Activated T-helper 1 cell treated with anti-CD3 and anti-CD28 coated beads, Interleukin-12 subunit alpha, Interleukin-12 subunit beta, Interleukin-2, Interleukin-4 antibody, amounts not matched to agents 30 ng/mL and 10 ng/mL and 1 ng/mL, durations not matched to agents 14 hours and 24 hours and 36 hours (primary cell): ENCODE results near the gene CTNNA2. TPM values are rescaled to one million over a fixed set of nuclear protein-coding genes. Genes with fewer than 3 reads are reported as not detected.

Experiments used
- DNase-seq: peaks from one replicate; pipeline ENCODE4 v3.0.0; 2021; ENCODE audit warnings: low spot score
- H3K27ac Mint-ChIP-seq: one replicate; pipeline ENCODE4 v1.8.0; 2021; ENCODE audit warnings: mild to moderate bottlenecking, mixed read lengths
- H3K27me3 Mint-ChIP-seq: one replicate; pipeline ENCODE4 v1.8.0; 2022; ENCODE audit warnings: mild to moderate bottlenecking, moderate library complexity, mixed read lengths; ENCODE audit not compliant: insufficient read depth
- H3K36me3 Mint-ChIP-seq: one replicate; pipeline ENCODE4 v1.8.0; 2021; ENCODE audit warnings: low read depth, mixed read lengths
- H3K4me1 Mint-ChIP-seq: one replicate; pipeline ENCODE4 v1.8.0; 2021; ENCODE audit warnings: low read depth, mixed read lengths
- H3K4me3 Mint-ChIP-seq: one replicate; pipeline ENCODE4 v1.8.0; 2021; ENCODE audit warnings: mild to moderate bottlenecking, moderate library complexity, mixed read lengths
- H3K9me3 Mint-ChIP-seq: one replicate; pipeline ENCODE4 v1.8.0; 2021; ENCODE audit warnings: mixed read lengths
- intact Hi-C: fragments of 100-400 bp; cut with micrococcal nuclease; formaldehyde crosslinking; loops from one replicate; pipeline ENCODE4 v1.15.1; 2024
- total RNA-seq: library from RNA; stranded (reverse); gene quantifications from 2 replicates; pipeline ENCODE4 v1.2.3, GENCODE V29; 2022

CTNNA2 gene
- total RNA-seq, 1 donor from 2014 or later: not detected

- no peak overlapping the region for H3K27ac Mint-ChIP-seq
- H3K4me3 Mint-ChIP-seq: no peak overlapping the region
- H3K4me1 Mint-ChIP-seq: no peaks in the 10 kb centered on the region
- H3K27me3 Mint-ChIP-seq: no peaks in the 10 kb centered on the region
- H3K9me3 Mint-ChIP-seq: peaks cover 5% of the 10 kb centered on the region
- H3K36me3 Mint-ChIP-seq: no peaks in the 10 kb centered on the region
- no peak for DNase-seq
- intact Hi-C loops: no loop called here
Measured at GRCh38 chr2:79729532-79729931, 216.7 kb downstream of the CTNNA2 start.

GRCh38 chr2:79734518-79734917 lies 221.7 kb downstream of the CTNNA2 start:
- Mint-ChIP-seq H3K4me1 (no peaks in the 10 kb centered on the region), H3K36me3 (no peaks in the 10 kb centered on the region), H3K27ac (no peak overlapping the region), H3K9me3 (peaks cover 10% of the 10 kb centered on the region), H3K27me3 (no peaks in the 10 kb centered on the region), H3K4me3 (no peak overlapping the region)
- DNase-seq: no peak
- intact Hi-C loops: no loop called here

DNA sequence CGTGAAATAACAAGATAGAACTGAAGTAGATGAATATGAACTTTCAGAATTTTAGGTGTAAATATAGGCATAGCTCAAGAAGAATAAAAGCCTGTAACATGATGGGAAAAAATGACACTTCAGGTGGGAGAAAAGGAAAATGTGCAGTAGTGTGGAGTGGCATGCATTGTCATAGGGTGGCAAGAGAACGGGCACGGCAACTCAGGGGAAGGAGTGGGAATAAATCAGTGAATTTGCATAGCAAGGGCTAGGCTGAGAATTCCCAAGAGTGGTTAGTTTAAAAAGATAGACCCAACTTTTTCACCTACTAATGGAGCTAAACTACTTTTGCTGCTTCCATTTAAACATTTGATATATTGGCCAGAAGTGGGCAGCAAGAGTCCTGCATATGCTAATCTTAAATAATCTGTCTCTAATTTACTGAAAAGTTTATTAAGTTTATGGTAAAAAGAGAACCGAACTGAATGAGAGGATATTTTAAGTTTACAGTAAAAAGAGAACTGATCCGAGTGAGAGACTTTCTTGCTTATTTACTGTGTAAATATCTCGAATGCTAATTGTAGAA lies 228.1 kb downstream of the CTNNA2 start:
- Mint-ChIP-seq H3K27ac (no peak overlapping the region), H3K4me1 (no peaks in the 10 kb centered on the region), H3K9me3 (peaks cover 15% of the 10 kb centered on the region), H3K36me3 (no peaks in the 10 kb centered on the region), H3K27me3 (no peaks in the 10 kb centered on the region), H3K4me3 (no peak overlapping the region)
- intact Hi-C loops: no loop called here
- no peak for DNase-seq

DNA sequence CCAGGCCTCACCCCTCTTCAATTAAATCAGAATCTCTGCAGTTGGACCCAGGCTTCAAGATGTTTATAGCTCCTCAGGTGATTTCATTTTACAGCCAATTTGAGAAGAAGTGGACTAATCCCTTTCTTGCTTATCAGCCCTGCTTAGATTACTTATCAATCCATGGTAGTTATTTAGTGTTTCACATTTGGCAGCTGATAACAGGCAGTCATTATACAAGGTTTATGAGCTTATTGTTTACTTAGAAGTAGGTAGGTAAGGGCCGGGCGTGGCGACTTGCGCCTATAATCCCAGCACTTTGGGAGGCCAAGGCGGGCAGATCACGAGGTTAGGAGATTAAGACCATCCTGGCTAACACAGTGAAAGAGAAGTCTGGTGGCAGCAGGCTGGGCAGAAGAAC lies 237.5 kb downstream of the CTNNA2 start:
- H3K9me3 Mint-ChIP-seq: no peaks in the 10 kb centered on the region
- no peaks in the 10 kb centered on the region for H3K36me3 Mint-ChIP-seq
- no peaks in the 10 kb centered on the region for H3K4me1 Mint-ChIP-seq
- no peak overlapping the region for H3K4me3 Mint-ChIP-seq
- no peak for DNase-seq
- intact Hi-C loops: no loop called here
- H3K27ac Mint-ChIP-seq: no peak overlapping the region
- H3K27me3 Mint-ChIP-seq: no peaks in the 10 kb centered on the region

DNA sequence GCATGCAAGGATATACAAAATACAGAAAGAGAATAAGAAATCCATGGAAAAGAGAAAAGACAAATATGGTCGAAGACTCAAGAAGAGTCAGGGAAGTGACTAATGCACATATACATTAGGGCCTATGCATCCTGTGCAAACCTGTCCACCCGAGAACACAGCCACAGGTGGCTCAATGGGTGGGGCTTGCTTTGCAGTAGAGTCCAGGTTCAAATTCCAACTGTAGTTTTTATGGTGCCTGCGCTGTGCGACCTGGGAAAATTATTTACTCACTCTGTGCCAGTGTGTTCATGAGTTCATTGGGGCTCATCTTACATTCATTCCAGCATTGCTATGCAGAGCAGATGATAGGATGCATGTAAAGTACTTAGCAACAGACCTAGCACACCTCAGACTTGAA lies 244.7 kb downstream of the CTNNA2 start:
- Mint-ChIP-seq H3K27me3 (no peaks in the 10 kb centered on the region), H3K4me1 (no peaks in the 10 kb centered on the region), H3K27ac (no peak overlapping the region), H3K9me3 (no peaks in the 10 kb centered on the region), H3K4me3 (no peak overlapping the region), H3K36me3 (no peaks in the 10 kb centered on the region)
- intact Hi-C loops: no loop called here
- DNase-seq: no peak

DNA sequence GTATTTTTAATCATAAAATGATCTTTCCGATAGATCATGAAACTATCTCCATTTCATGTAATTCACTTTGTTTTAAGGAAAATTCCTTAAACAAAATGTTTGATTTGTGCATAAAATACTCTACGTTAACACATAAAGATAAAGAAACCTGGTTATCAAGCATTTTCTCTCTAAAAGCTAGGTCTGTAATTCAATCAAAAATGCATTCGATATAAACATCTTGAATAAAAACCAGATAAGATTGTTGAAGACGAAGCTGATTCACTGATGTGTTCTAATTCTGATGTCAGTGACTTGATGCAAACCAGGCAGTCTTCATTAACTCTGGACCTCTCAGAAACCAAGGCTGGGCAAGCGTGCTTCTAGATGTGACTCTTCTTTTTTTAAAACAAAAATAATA lies 245.2 kb downstream of the CTNNA2 start:
- H3K27me3 Mint-ChIP-seq: no peaks in the 10 kb centered on the region
- DNase-seq: no peak
- H3K9me3 Mint-ChIP-seq: no peaks in the 10 kb centered on the region
- H3K27ac Mint-ChIP-seq: no peak overlapping the region
- no peaks in the 10 kb centered on the region for H3K36me3 Mint-ChIP-seq
- intact Hi-C loops: no loop called here
- no peaks in the 10 kb centered on the region for H3K4me1 Mint-ChIP-seq
- H3K4me3 Mint-ChIP-seq: no peak overlapping the region

DNA sequence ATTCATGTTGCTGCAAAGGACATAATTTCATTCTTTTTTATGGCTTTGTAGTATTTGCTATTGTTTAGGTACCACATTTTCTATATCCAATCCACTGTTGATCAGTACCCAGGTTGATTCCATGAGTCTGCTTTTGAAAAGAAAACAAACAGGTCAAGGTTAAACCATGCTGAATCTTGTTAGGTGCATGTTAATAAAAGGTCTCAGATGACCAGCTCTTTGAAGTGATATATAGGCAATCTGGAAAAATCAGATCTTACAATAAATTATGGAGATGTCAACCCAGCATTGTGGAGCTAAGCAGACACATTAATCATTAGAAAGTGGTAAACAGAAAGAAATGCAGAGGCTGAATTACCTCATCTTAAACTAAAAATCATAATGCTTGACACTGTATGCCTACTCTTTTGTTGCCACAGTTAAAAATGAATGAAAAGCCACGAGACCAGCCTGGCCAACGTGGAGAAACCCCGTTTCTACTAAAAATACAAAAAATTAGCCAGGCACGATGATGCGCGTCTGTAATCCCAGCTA lies 246.0 kb downstream of the CTNNA2 start:
- Mint-ChIP-seq H3K27ac (no peak overlapping the region), H3K4me1 (no peaks in the 10 kb centered on the region), H3K36me3 (no peaks in the 10 kb centered on the region), H3K9me3 (no peaks in the 10 kb centered on the region), H3K4me3 (no peak overlapping the region), H3K27me3 (no peaks in the 10 kb centered on the region)
- no peak for DNase-seq
- intact Hi-C loops: no loop called here

- intact Hi-C loops: no loop called here
- Mint-ChIP-seq H3K9me3 (peaks cover 4% of the 10 kb centered on the region), H3K27ac (no peak overlapping the region), H3K4me1 (no peaks in the 10 kb centered on the region), H3K4me3 (no peak overlapping the region), H3K27me3 (no peaks in the 10 kb centered on the region), H3K36me3 (no peaks in the 10 kb centered on the region)
- DNase-seq: no peak
Measured at GRCh38 chr2:79770926-79771325, 258.1 kb downstream of the CTNNA2 start.

- no peak overlapping the region for H3K4me3 Mint-ChIP-seq
- no peaks in the 10 kb centered on the region for H3K36me3 Mint-ChIP-seq
- intact Hi-C loops: no loop called here
- no peak overlapping the region for H3K27ac Mint-ChIP-seq
- H3K9me3 Mint-ChIP-seq: peaks cover 4% of the 10 kb centered on the region
- H3K27me3 Mint-ChIP-seq: no peaks in the 10 kb centered on the region
- H3K4me1 Mint-ChIP-seq: no peaks in the 10 kb centered on the region
- no peak for DNase-seq
Measured at GRCh38 chr2:79771493-79771892, 258.6 kb downstream of the CTNNA2 start.

DNA sequence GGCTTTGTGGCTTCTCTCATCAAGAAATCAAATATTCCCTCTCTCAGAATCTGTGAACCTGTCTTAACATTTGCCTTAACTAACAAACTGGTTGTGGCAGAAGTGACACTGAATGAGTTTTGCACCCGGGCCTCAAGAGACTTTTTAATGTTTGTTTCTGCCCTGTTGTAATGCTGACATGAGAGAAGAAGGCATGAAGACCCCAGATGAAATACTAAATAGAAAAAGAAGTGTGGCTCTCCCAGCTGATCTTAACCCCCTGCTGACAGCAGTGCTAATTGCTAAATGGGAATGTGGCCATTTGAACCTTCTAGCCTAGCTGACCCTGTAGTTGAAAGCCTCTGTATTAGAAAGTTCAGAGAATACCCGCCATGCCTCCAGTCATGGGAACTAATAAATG lies 261.2 kb downstream of the CTNNA2 start:
- Mint-ChIP-seq H3K27ac (no peak overlapping the region), H3K36me3 (no peaks in the 10 kb centered on the region), H3K4me1 (no peaks in the 10 kb centered on the region), H3K4me3 (no peak overlapping the region), H3K9me3 (no peaks in the 10 kb centered on the region), H3K27me3 (no peaks in the 10 kb centered on the region)
- DNase-seq: no peak
- intact Hi-C loops: no loop called here

DNA sequence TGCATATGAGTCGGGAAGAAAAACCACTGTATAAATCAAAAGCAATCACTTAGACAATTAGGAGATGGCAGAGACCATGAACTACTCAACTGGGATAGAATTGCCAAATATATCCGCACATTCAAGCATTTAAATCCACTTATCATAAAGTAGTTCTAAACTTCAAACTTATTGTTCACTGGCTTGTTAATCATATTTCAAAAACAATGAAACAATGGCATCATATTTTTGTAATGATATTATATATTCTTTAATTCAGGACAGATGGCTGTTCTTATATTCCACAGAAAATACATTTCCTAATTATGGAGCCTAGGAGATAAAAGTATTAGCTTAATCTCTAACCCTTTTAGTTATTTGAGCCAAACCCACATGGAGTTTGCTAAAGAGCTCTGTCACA lies 263.6 kb downstream of the CTNNA2 start:
- Mint-ChIP-seq H3K27me3 (no peaks in the 10 kb centered on the region), H3K4me1 (no peaks in the 10 kb centered on the region), H3K27ac (no peak overlapping the region), H3K36me3 (no peaks in the 10 kb centered on the region), H3K9me3 (no peaks in the 10 kb centered on the region), H3K4me3 (no peak overlapping the region)
- DNase-seq: no peak
- intact Hi-C loops: no loop called here

DNA sequence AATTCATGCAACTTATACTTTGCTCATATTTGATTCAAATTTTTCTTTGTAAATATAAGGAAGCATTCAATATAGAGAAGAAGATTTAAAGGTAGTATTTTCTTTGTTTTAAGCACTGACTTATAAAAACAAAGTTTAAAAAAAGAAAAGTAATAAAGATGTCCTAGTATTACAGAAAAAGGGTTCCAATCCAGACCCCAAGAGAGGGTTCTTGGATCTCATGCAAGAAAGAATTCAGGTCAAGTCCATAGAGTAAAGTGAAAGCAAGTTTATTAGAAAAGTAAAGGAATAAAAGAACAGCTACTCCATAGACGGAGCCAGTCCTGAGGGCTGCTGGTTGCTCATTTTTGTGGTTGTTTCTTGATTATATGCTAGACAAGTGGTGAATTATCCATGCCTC lies 267.9 kb downstream of the CTNNA2 start:
- Mint-ChIP-seq H3K4me1 (no peaks in the 10 kb centered on the region), H3K36me3 (no peaks in the 10 kb centered on the region), H3K27ac (no peak overlapping the region), H3K9me3 (peaks cover 3% of the 10 kb centered on the region), H3K27me3 (no peaks in the 10 kb centered on the region), H3K4me3 (no peak overlapping the region)
- intact Hi-C loops: no loop called here
- no peak for DNase-seq

- Mint-ChIP-seq H3K4me1 (no peaks in the 10 kb centered on the region), H3K9me3 (peaks cover 3% of the 10 kb centered on the region), H3K27me3 (no peaks in the 10 kb centered on the region), H3K36me3 (no peaks in the 10 kb centered on the region), H3K4me3 (no peak overlapping the region), H3K27ac (no peak overlapping the region)
- DNase-seq: no peak
- intact Hi-C loops: no loop called here
Measured at GRCh38 chr2:79782576-79783452, 270.0 kb downstream of the CTNNA2 start.
